ENCODE measurements around the gene BNC2. TPM values are rescaled to one million over a fixed set of nuclear protein-coding genes. Genes with fewer than 3 reads are reported as not detected.
"Not testable (repeated sequence)": the region's sequence is repeated elsewhere in the genome, so short reads cannot be mapped to it uniquely, and the experiment has no call there.

BNC2 gene
- total RNA-seq, 1 donor from 2014 or later, result under 0.01 TPM

DNA sequence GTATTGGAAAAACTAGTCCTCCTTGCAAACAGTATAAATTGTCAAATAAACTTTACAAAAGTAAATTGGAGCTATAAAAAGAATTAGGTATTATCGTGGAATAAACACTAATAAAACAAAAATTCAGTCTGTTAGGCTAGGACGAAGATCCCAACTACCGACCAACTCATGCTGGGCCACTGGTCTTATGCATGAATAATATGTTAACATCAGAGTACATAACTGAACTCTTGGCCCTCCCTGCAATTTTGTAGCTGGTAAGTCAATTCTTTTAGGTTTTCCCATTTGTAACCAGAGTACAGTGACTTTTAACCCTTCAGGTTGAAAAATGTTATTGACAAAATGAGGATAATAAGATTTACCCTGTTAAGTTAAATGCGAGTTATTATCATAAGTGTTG, 428.7 kb downstream of the BNC2 start:
- no peak for DNase-seq (ENCODE audit: low read depth)
- no peak overlapping the region for H3K4me3 ChIP-seq (ENCODE audit: low read depth, low read length)
- TF ChIP-seq CTCF (IDR thresholded peaks at IDR 0.05; ENCODE audit: insufficient read depth, low read length, severe bottlenecking), result no peak
- no peaks in the 10 kb centered on the region for H3K27me3 ChIP-seq (ENCODE audit: control insufficient read depth, insufficient read depth, low read length)
- no peaks in the 10 kb centered on the region for H3K36me3 ChIP-seq (ENCODE audit: control insufficient read depth, insufficient read depth, low read length)
- FAIRE-seq, result no peak

GRCh38 chr9:16438831-16439230, 431.6 kb downstream of the BNC2 start:
- H3K27me3 ChIP-seq (ENCODE audit: control insufficient read depth, insufficient read depth, low read length); H3K36me3 ChIP-seq (ENCODE audit: control insufficient read depth, insufficient read depth, low read length); FAIRE-seq; H3K4me3 ChIP-seq (ENCODE audit: low read depth, low read length): not testable (repeated sequence)
- DNase-seq (ENCODE audit: low read depth), result peak; percentile 28

DNA sequence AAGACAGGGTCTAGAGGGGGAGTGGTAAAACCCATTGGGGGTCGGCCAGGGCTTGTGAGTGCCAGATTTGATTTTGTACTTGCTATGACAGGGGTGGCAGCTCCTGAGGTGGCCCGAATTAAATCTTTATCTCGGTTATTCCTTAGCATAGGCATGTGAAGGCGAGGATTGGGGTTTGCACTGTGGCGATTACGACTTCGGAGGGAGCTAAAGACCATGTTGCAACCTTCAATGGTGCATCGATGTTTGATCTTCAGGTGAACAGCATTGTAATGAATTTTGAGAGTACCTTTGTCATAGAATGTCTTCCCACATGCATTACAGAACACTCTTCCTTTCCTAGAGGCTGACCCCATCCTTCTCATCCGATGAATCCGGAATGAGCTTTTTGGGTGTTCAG, 433.9 kb downstream of the BNC2 start:
- no peaks in the 10 kb centered on the region for H3K36me3 ChIP-seq (ENCODE audit: control insufficient read depth, insufficient read depth, low read length)
- no peak for TF ChIP-seq CTCF (IDR thresholded peaks at IDR 0.05; ENCODE audit: insufficient read depth, low read length, severe bottlenecking)
- no peak overlapping the region for H3K4me3 ChIP-seq (ENCODE audit: low read depth, low read length)
- no peak for FAIRE-seq
- no peaks in the 10 kb centered on the region for H3K27me3 ChIP-seq (ENCODE audit: control insufficient read depth, insufficient read depth, low read length)
- no peak for DNase-seq (ENCODE audit: low read depth)

DNA sequence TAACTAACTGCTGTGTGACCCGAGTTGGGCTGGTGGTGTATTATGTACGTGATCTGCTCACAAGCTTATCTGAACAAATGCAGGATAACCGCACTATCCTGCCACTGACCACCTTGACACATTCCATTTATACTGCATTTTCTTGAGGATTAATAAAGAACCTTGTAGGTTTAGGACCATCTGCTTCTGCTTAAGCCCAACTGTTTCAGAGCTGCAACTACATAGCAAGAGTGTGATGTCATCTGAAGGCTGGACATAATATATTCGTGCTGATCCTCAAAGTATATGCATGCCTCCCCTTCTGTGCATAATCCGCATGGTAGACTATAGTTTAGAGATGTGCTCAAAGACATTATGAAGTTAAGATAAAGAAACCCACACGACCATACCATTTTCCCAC, 435.9 kb downstream of the BNC2 start:
- H3K4me3 ChIP-seq (ENCODE audit: low read depth, low read length), result no peak overlapping the region
- no peak for FAIRE-seq
- DNase-seq (ENCODE audit: low read depth), result no peak
- TF ChIP-seq CTCF (IDR thresholded peaks at IDR 0.05; ENCODE audit: insufficient read depth, low read length, severe bottlenecking), result no peak
- H3K36me3 ChIP-seq (ENCODE audit: control insufficient read depth, insufficient read depth, low read length), result no peaks in the 10 kb centered on the region
- H3K27me3 ChIP-seq (ENCODE audit: control insufficient read depth, insufficient read depth, low read length), result no peaks in the 10 kb centered on the region

- TF ChIP-seq CTCF (IDR thresholded peaks at IDR 0.05; ENCODE audit: insufficient read depth, low read length, severe bottlenecking), result no peak
- Histone ChIP-seq H3K27me3 (ENCODE audit: control insufficient read depth, insufficient read depth, low read length) (no peaks in the 10 kb centered on the region), H3K4me3 (ENCODE audit: low read depth, low read length) (no peak overlapping the region), H3K36me3 (ENCODE audit: control insufficient read depth, insufficient read depth, low read length) (no peaks in the 10 kb centered on the region)
- no peak for DNase-seq (ENCODE audit: low read depth)
- FAIRE-seq, result no peak
Measured at GRCh38 chr9:16433494-16433893, 437.0 kb downstream of the BNC2 start.

- no peak for FAIRE-seq
- no peaks in the 10 kb centered on the region for H3K36me3 ChIP-seq (ENCODE audit: control insufficient read depth, insufficient read depth, low read length)
- no peaks in the 10 kb centered on the region for H3K27me3 ChIP-seq (ENCODE audit: control insufficient read depth, insufficient read depth, low read length)
- no peak for DNase-seq (ENCODE audit: low read depth)
- H3K4me3 ChIP-seq (ENCODE audit: low read depth, low read length), result no peak overlapping the region
- TF ChIP-seq CTCF (IDR thresholded peaks at IDR 0.05; ENCODE audit: insufficient read depth, low read length, severe bottlenecking), result no peak
Measured at GRCh38 chr9:16431666-16432392, 438.6 kb downstream of the BNC2 start.

Measured in bronchial epithelial cell (primary cell).